NCI-H1417 (cell line): ENCODE measurements around the gene KLHL29.
"Not testable (repeated sequence)": the region's sequence is repeated elsewhere in the genome, so short reads cannot be mapped to it uniquely, and the experiment has no call there.

ENCODE experiments used
- DNase-seq, 3 experiments: peaks; one replicate each; lab custom pipeline; 2025; lab: John Stamatoyannopoulos, UW

Gene KLHL29

DNA sequence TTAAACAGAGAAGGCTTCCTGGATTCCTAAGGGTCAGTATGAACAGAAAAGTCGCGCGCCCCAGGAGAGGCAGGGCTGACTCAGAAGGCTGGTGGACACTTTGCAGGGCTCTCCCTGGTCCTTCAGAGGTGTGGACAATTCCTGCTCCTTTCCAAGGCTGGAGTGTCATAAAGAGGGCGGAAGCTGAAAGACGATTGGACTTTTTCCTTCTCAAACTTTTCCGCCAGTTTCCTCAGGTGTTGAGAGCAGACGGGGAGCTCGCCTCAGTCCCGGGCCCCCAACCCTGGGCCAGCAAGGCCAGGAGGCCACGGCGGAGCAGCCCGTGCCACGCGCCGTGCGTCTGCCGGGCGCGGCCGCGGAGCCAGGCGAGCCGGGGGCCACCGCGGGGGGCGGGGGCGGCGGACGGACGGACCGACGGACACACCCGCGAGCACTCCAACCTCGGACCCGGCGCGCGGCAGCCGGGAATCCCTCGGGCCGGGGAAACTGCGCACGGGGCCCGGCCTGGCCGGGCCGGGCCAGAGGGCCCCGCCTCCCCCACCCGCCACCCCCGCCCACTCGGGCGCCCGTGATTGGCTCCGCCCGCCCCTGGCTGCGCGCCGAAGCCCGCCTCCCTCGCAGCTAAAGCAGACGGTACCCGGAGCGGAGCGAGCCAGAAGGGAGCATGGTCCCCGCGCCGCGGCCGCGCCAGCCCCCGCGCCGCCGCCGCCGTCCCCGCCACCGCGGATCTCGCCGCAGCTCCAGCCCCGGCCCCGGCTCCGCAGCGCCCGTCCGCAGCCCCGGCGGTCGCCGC is at the start of gene KLHL29:
Gene KLHL29, plus strand, starts transcription at position 629 of the 793 bp plus-strand sequence. CDS start 177,018 bp downstream, outside the sequence.
- DNase-seq = peak; percentile 37 to 72 (median 72)

DNA sequence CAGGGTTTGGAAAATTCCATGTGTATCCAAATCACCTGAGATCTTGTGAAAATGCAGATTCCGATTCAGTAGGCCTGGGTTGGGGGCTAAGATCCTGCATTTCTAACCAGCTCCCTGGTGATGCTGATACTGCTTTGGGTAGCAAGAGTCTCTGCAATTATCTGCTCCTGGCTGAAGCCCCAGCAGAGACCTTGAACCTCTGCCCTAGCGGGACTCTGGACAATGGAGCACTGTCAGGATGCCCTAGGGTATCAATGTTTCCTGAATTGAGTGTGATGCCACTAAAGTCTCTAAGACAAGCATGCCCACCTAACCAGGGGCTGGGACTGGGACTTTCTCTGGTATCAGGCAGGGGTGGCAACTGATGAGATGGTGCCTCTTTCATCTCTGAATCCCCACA is 49.4 kb upstream of the KLHL29 start:
- no peak for DNase-seq

DNA sequence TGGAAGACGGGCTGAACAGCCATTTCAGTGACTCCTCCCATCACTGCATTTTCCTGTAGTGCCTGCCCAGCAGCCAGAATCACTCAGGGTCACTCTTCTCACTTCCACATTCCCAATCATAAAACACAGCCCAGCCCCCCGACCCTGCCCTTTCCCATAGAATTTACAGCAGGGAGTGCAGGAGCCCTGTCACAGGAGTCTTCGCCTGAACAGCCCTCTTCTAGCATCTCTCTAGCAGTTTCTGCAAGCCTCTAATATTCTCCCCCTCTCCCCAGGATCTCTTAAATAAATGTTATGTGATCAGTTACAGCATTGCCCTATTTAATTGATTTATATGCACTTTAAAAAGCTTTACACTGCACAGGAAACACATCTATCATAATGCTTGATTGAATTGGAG is 42.9 kb upstream of the KLHL29 start:
- no peak for DNase-seq

DNA sequence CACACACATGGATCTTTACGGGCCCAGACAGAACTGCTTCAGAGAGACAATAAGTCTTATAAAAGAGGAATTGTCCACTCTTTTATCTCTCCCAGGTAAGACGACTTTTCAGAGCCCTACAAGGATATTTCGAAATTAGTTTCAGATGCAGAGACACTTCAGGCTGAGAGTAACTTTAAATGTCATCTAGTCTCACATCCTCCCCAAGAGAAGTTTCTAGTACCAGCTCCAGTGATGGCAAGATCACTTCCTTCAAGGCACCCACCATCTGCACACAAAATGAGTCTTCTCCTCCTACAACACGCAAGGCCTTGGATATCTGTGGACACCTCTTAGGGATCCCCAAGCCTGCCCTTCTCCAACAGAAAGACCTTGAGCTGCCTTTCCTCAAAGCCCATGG is 39.0 kb upstream of the KLHL29 start:
- no peak for DNase-seq

DNA sequence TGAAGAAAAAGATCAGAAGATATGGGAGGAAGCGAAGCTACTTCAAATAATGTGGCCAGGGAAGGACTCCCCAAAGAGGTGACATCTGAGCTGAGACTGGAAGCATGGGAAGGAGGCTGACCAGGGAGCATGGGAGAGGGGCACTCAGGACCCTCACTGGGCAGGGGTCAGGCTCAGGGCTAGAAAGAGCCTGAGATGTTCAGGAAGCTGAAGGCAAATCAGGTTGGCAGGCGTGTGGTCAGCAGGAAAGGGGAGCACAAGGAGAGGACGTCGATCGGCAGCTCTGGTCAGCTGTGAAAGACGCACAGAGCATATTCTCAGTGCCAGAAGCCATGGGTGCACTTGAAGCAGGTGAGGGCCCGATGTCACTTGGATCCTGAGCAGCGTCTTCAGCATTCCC is 38.2 kb upstream of the KLHL29 start:
- no peak for DNase-seq

DNA sequence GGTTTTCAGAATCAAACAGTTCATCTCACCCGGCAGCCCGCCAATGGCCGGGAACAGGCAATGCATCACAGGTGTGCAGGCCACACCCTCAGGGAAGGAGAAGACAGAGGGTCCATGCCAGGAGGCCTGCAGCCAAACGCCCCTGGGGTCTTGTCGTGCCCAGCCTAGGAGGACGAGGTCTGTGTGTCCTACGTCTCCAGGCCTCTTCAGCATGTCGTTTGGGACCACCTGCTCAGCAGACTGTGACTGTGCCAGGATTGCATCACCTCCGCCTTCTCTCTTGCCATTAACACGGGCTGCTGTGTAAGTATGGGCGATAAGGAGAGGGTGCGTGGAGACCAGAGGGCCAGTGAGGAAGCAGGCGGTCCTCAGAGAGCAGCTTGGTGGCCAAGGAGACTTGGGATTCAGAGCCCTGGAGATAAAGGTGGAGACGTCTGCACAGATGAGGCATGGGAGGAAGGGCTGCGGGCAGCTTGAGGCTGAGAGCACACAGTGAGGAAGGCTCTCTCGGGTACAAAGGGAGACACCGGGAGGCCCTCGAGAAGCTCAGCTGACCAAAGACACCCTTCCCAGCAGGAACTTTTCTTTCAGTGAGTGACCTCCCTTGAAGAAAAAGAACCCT is 37.4 kb upstream of the KLHL29 start:
- no peak for DNase-seq

DNA sequence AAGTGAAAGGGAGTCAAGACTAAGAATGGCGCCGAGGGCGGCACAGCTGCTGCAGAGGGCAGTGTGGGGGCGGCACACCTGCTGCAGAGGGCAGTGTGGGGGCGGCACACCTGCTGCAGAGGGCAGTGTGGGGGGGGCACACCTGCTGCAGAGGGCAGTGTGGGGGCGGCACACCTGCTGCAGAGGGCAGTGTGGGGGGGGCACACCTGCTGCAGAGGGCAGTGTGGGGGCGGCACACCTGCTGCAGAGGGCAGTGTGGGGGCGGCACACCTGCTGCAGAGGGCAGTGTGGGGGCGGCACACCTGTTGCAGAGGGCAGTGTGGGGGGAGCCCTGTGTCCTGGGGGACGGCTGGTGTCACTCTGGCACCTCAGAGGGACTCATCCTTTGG is 36.9 kb upstream of the KLHL29 start:
- not testable (repeated sequence) for DNase-seq

DNA sequence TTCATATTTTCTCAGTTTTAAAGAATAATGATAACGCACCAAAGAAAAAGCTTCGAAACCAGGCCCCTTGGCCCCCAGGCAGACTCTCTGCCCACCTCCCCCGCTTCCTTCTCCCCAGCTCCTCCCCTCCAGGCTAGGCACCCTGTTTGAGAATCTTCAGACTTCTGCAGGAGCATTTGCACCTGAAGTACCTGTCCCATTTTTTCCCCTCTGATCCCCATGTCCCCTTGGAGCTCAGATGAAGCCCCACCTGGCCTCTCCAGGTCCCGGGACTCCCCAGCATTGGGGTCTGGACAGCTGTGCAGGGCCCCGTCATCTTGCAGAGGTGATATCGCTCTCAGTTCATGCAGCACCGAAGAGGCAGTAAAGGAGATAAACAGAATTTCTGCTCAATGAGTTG is 35.5 kb upstream of the KLHL29 start:
- DNase-seq = no peak

DNA sequence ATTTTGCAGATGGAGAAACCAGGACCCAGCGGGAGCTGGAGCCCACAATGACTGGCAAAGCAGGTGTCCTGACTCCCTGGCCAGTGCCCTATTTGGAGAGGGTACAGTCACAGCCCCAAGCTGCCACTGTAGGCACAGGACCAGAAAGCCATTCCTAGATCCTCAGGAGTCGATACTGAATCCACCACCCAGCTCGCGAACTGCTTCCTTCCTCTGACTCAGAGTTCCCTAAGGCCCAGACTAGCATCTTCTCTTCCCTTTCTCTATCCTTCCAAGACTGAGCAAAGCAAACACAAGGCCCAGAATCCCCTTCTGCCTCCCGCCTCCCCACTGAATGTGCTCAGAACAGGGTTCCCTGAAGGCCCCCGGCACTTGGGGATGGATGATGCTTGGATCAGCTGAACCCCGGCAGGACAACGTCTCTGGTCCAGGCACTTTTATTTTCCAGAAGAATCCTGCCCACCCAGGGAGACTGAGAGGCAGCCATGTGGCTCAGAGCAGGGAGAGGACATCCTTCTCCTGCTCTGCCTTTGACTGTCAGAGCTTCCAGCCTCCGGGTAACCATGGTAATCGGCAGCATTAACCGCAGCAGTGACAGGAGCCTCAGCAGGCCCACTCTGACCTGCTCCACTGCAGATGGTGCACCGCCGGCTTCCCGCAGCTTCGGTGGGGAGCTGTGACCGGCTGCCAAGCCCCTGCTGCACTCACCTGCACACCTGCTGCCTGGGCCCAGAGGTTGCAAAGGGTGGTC is 34.8 kb upstream of the KLHL29 start:
- DNase-seq = peak in 1 of 3 experiments; percentile 48

DNA sequence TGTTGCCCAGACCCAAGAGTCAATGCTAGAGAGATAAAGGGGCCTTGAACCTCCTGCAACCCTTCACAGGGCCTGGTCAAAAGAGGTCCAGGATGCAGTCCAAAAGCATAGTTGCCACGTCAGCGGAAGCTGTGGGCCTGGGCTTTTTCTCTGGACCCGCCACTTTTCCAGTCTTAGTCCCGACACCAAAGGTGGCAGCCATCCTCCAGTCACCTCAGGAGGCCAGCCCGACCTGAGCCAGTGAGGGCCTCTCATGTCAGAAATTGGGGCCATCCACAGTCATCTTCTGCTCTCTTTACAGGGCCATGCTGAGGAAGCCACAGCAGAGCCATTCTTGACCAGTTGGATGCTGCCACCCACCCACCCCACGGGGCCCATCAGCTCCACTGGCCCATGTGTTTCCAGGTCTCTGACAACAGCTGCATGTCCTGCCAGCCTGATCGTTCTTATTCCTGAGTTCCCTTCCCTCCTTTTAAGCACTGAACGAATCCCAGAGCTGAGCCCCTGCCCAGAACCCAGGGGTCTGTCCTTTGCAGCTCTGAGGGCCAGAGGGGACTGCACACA is 34.1 kb upstream of the KLHL29 start:
- DNase-seq = no peak

DNA sequence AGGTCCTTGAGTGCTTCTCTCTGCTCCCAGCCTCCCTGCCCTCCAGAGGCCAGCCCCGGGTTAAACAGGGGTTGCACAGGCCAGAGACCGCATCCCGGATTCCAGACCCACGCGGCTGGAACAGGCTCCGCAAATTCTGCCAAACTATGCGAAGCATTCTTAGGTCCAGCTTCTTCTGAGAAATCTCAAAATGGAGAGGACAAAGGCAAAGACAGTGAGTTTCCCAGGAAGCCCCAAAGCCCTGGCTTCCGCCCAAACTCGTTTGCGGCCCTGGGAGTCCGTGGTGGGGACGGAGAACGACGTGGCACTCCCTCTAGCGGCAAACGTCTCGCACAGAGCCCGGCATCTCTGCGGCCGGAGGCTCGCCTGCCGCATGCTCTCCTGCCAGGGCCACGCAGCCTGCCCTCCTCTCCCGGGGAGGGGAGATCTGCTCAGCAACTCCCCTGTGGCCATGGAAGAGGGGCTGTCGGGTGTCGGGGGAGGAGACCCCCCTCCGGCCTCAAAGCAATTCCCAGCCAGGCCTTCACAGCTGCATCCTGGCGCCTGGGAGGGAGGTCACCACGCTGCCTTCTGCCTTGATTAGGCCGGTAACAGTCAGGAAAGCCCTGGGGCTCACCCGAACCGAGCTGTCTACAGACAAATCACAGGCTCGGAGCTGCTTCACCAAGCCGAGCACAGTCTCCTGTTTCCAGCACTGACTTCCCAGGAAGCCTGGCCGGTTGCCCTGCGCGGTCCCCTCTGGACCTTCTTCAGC is 33.4 kb upstream of the KLHL29 start:
- DNase-seq = peak; percentile 51 to 68 (median 63)

DNA sequence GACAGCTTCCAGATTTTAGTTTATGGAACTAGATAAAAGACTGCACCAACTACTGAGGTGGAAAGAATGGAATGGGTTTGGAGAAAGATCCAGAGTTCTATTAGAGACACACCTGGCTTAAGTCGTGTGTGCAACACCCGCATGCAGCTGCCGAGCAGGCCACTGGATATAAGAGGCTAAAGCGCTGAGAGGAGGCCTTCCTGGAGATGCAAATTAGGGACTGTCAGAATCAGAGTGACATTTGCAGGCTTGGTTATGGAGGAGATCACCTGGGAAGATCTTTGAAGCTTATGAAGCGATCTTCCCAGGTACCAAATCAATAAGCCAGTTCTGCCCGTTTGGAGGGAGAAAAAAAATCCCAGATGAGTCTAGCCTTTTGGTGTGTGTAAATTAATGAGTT is 30.4 kb upstream of the KLHL29 start:
- DNase-seq = no peak

DNA sequence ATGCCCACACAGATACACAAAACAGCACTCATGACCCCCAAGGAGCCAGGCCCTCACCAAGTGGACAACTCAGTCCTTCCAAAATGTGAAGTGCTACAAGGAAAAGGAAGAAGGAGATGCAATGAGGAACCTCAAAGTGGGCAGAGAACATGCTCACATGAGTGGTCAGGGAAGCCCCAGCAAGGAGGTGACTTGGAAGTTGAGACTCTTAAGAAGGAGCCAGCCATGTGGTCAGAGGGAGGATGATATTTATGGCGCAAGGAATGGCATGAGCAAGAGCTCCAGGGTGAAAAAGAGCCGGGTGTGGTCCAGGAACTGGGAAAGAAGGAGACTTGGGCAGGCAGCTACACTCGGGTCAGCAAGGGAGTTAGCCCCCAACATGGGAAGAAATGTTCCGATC is 30.0 kb upstream of the KLHL29 start:
- no peak for DNase-seq

DNA sequence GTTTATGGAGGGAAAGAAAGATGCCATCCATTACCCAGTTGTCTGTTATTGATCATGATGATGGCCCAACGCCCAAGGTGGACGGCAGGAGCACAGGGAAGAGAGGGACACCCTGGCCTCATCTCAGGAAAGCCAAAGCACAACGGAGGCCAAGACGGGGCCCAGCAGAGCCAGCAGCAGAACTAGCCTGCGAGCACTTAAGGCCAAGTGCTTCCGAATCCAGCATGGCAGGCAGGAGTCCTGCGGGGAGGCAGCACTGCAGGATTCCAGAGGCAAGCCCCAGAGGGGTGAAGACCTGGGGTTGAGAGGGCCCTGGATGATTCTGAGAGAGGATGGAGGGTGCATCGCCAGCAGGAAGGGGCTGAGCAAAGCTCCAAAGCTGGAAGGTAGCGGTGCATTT is 28.3 kb upstream of the KLHL29 start:
- DNase-seq = no peak

DNA sequence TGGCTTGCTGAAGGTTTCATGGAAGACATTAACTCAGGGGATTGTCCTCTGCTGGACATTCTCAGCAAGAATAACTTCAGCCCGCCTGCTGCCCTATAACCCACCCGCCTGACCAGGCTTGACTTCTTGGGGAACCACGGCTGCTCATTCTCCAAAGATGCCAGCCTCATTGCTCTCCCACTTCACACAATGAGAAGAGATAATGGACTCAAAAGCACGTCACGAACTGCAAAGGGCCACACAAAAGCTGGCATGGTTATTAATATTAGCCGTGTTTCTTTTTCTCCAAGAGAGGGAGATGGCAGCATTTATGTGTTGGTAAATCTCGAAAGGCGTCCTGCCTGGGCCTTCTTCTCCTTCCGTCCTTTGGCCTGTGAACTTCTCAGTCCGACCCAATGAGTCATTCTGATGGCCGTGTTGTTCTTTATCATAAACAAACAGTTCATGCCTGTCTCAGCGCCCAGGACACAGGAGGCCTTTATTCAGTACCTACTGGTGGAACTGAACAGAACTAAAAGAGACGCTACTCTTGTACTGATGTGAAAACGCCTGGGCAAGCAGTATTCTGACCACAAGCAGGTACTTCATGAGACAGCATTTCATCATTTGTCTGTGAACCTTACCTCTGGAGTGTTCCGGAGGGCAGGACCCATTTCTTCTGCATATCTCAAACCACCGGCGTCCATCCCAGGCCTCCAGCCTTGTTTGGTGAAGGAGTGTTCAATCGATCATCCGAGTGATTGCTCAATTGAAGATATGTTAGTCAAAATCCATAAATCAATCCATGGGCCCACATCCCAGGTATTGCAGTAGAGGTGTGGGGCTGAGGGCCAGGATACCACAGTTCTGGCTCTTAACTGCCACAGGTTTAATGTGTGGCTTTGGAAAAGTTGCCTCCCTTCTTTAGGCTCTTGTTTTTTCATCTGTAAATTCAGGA is 25.1 kb upstream of the KLHL29 start:
- no peak for DNase-seq

DNA sequence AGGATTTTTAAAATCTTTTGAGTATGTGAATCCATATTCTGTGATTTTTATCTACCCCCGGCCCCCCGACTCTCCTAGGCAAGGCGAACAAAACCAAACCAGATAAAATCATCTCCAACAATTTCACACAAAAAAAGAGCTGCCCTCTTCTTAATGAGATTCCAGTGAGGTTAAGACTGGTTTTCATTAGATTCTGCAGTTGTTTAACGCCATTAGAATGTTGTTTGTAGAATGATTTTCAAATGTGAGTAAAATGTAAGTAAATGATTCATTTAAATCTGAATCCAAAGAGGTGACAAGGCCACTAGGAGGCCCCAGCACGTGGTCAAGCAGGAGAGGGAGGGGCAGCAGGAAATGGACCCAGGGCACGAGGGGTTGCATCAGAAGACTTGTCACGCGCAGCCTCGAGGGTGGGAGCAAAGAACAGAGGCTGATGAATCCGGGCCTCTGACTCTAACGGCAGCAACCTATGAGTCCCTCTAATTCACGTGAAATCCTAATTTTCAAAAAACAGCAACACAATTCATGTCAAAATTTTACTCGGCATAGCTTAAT is 24.3 kb upstream of the KLHL29 start:
- no peak for DNase-seq

DNA sequence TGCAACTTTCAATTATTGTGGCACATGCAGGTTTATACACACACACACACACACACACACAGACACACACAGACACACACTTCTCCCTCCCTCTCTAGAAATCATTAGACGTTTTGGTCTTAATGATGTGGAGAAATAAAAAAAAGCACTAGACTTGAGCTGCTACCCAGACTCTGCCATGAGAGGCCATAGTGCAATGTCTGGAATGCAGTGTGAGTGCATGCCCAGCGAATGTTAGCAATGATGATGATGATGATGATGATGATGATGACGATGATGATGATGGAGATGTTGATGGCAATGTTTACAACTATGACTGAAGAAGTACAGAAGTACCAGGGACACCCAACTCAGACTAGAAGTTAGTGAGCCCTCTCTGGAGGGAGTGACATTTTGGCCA is 23.8 kb upstream of the KLHL29 start:
- no peak for DNase-seq

DNA sequence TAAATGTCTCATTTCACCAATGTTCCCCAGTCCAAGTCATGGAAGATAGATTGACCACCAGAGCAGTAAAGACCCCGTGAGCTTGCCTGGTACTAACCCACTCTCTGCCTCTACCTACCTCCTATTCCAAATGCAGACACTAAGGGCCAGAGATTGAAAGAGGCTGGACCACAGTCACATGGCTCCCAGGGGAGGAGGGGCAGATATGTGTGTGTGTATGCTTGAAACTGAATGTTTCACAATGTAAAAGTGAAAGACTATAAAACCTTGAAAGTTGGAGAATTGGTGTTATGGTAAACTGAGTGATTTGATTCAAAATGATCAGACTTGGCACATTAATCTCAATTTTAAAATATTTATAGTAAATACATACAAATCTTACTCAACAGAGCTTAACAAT is 21.7 kb upstream of the KLHL29 start:
- DNase-seq = no peak

DNA sequence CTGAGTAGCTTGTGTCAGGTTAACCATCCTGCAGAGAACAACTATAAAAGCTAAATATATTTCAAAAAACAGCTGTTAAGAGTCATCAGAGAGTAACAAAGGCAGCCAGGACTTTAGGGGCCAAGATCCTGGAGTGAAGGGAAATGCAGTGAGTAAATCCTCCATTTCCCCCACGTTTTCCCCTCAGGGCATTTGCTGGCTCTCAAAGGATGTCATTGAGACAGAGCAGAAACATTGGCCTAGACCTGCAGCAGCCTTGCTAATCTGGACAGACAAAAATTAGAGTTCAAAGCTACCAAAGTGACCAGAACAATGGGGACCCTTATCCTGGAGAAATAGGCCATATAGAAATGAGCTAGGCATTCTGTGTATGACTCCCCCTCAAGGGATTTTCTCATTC is 21.1 kb upstream of the KLHL29 start:
- peak in 1 of 3 experiments; percentile 42 for DNase-seq

DNA sequence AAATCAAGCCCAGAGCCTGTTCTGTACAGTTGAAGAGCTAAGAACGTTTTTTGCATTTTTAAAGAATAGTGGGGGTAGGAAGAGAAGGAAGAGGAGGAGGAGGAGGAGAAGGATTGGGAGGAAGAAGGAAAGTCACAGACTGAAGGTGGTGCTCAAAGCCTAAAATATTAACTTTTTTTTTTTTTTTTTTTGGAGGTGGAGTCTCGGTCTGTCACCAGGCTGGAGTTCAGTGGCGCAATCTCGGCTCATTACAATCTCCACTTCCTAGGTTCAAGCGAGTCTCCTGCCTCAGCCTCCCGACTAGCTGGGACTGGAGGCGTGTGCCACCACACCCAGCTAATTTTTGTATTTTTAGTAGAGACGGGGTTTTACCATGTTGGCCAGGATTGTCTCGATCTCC is 18.3 kb upstream of the KLHL29 start:
- DNase-seq = no peak

DNA sequence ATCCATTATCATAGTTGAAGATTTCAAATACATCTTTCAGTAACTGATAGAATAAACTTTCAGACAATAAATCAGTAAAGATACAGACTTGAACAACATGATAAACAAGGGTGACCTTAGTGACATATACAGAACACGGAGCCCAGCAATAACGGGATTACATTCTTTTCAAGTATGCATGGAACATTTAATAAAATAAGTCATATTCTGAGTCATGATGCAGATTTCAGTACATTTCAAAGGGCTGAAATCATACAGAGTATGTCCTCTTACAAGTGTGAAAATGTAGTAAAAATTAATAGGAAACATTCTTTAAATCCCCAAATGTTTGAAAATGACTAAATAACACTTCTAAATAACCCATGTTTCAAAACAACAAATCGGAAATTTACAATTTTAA is 17.2 kb upstream of the KLHL29 start:
- no peak for DNase-seq
